Measurements from ENCODE around the gene CENPU.
"Not testable (repeated sequence)": the region's sequence is repeated elsewhere in the genome, so short reads cannot be mapped to it uniquely, and the experiment has no call there.

The CENPU gene

GRCh38 chr4:184668511-184669114 lies 65.3 kb downstream of the CENPU start:
- no peak for DNase-seq (ENCODE audit: low read depth)
- H3K4me3 ChIP-seq (ENCODE audit: low read length), result no peak overlapping the region
- TF ChIP-seq CTCF (conservative IDR thresholded peaks at IDR 0.05; ENCODE audit: low read length), result no peak

- no peak for DNase-seq (ENCODE audit: low read depth)
- TF ChIP-seq CTCF (conservative IDR thresholded peaks at IDR 0.05; ENCODE audit: low read length), result no peak
- no peak overlapping the region for H3K4me3 ChIP-seq (ENCODE audit: low read length)
Measured at GRCh38 chr4:184668096-184668495, 65.8 kb downstream of the CENPU start.

GRCh38 chr4:184666670-184667069 lies 67.2 kb downstream of the CENPU start:
- DNase-seq (ENCODE audit: low read depth), result no peak
- H3K4me3 ChIP-seq (ENCODE audit: low read length), result no peak overlapping the region
- no peak for TF ChIP-seq CTCF (conservative IDR thresholded peaks at IDR 0.05; ENCODE audit: low read length)

- DNase-seq (ENCODE audit: low read depth), result peak; percentile 19
- no peak for TF ChIP-seq CTCF (conservative IDR thresholded peaks at IDR 0.05; ENCODE audit: low read length)
- no peak overlapping the region for H3K4me3 ChIP-seq (ENCODE audit: low read length)
Measured at GRCh38 chr4:184664445-184665210, 69.3 kb downstream of the CENPU start.

- no peak for DNase-seq (ENCODE audit: low read depth)
- no peak overlapping the region for H3K4me3 ChIP-seq (ENCODE audit: low read length)
- TF ChIP-seq CTCF (conservative IDR thresholded peaks at IDR 0.05; ENCODE audit: low read length), result no peak
Measured at GRCh38 chr4:184662236-184662635, 71.7 kb downstream of the CENPU start.

GRCh38 chr4:184660978-184661377 lies 72.9 kb downstream of the CENPU start:
- TF ChIP-seq CTCF (conservative IDR thresholded peaks at IDR 0.05; ENCODE audit: low read length), result no peak
- no peak for DNase-seq (ENCODE audit: low read depth)

GRCh38 chr4:184657820-184658219 lies 76.1 kb downstream of the CENPU start:
- not testable (repeated sequence) for H3K4me3 ChIP-seq (ENCODE audit: low read length); DNase-seq (ENCODE audit: low read depth)

More at GRCh38 chr4:184660978-184661377, 72.9 kb downstream of the CENPU start:
- H3K4me3 ChIP-seq (ENCODE audit: low read length), result no peak overlapping the region

Data from AG10803 (cell line).